Measurements from ENCODE around the gene CD44.

CD44 gene

GRCh38 chr11:35237860-35238715 is 99.1 kb downstream of the CD44 start:
- H3K4me3 ChIP-seq (ENCODE audit: low read depth, low read length) = no peak overlapping the region
- peak; percentile 80 for TF ChIP-seq CTCF (IDR thresholded peaks at IDR 0.05; ENCODE audit: low read depth, low read length, missing control alignments)
- peak; percentile 69 for DNase-seq (ENCODE audit: low read depth)

DNA sequence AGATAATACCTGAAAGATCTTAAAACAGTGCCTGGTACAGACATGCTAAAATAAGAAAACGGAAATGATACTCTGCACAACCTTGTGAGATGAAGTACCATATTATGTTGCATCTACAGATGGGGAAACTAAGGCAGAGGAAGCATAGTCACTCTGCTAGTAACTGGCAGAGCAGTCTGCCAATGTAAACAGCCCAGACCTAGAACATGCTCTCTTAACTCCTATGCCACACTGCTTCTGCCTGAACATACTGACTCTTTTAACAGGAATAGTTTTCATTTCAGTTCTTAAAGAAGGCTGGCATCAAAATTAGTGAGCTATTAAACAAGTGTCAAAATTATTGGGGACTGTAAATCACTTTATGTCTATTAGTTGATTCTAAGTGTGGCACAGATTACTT is 99.9 kb downstream of the CD44 start:
- no peak overlapping the region for H3K4me3 ChIP-seq (ENCODE audit: low read depth, low read length)
- DNase-seq (ENCODE audit: low read depth) = no peak
- no peak for TF ChIP-seq CTCF (IDR thresholded peaks at IDR 0.05; ENCODE audit: low read depth, low read length, missing control alignments)

- DNase-seq (ENCODE audit: low read depth) = no peak
- TF ChIP-seq CTCF (IDR thresholded peaks at IDR 0.05; ENCODE audit: low read depth, low read length, missing control alignments) = no peak
- H3K4me3 ChIP-seq (ENCODE audit: low read depth, low read length) = no peak overlapping the region
Measured at GRCh38 chr11:35239471-35240075, 100.6 kb downstream of the CD44 start.

- no peak for TF ChIP-seq CTCF (IDR thresholded peaks at IDR 0.05; ENCODE audit: low read depth, low read length, missing control alignments)
- H3K4me3 ChIP-seq (ENCODE audit: low read depth, low read length) = no peak overlapping the region
- DNase-seq (ENCODE audit: low read depth) = no peak
Measured at GRCh38 chr11:35241083-35241482, 102.1 kb downstream of the CD44 start.

GRCh38 chr11:35241531-35241930 is 102.6 kb downstream of the CD44 start:
- TF ChIP-seq CTCF (IDR thresholded peaks at IDR 0.05; ENCODE audit: low read depth, low read length, missing control alignments) = no peak
- DNase-seq (ENCODE audit: low read depth) = no peak
- H3K4me3 ChIP-seq (ENCODE audit: low read depth, low read length) = no peak overlapping the region

- no peak for DNase-seq (ENCODE audit: low read depth)
Measured at GRCh38 chr11:35242412-35243242, 103.7 kb downstream of the CD44 start.

More at GRCh38 chr11:35242412-35243242, 103.7 kb downstream of the CD44 start:
- no peak for TF ChIP-seq CTCF (IDR thresholded peaks at IDR 0.05; ENCODE audit: low read depth, low read length, missing control alignments)
- no peak overlapping the region for H3K4me3 ChIP-seq (ENCODE audit: low read depth, low read length)
